ENCODE measurements around the gene PAH.

PAH gene

DNA sequence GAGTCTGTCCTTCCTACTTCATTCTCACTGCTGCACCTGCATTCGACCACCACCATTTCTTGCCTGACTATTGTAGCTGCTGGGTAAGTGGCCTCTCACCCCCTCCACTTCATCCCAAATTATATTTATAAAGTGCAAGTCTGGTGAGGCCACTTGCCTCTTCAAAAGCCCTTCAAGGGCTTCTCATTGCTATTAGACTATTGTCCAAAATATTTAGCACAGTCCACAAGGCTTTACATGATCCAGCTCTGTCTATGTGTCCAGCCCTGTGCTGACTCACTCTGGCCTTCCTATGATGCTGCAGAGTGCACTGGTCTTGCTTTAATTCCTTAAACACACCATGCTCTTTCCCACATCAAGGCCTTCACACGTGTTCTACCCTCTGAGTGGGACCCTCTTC, 46.0 kb downstream of the PAH start:
- no peak for TF ChIP-seq CTCF (IDR thresholded peaks at IDR 0.05; ENCODE audit: unreplicated experiment in 3 of 3)
- Mint-ChIP-seq H3K4me3 (no peak overlapping the region), H3K9me3 (no peaks in the 10 kb centered on the region), H3K27me3 (ENCODE audit: low read depth) (no peaks in the 10 kb centered on the region), H3K36me3 (ENCODE audit: low read depth) (no peaks in the 10 kb centered on the region), H3K4me1 (no peaks in the 10 kb centered on the region), H3K27ac (no peak overlapping the region)

DNA sequence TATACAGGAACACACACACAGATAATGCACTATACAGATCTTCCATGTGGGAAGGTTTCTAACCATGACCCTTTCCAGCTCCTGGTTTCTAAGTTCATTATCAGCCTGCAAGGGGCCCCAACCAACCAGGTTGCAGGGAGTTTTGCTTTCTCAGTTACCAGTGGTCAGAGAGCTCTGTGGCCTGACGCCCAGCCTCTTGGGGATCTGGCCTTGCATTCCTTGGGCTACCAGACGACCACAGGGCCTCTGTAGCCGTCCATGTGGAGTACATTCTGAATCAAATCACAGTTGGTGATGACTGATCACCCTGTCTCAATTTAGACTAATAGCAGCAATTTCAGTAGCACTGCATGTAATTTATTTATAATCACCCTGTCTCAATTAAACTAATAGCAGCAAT, 47.5 kb downstream of the PAH start:
- no peak overlapping the region for H3K4me3 Mint-ChIP-seq
- H3K36me3 Mint-ChIP-seq (ENCODE audit: low read depth): no peaks in the 10 kb centered on the region
- H3K27ac Mint-ChIP-seq: no peak overlapping the region
- H3K27me3 Mint-ChIP-seq (ENCODE audit: low read depth): no peaks in the 10 kb centered on the region
- no peak for TF ChIP-seq CTCF (IDR thresholded peaks at IDR 0.05; ENCODE audit: unreplicated experiment in 3 of 3)
- no peaks in the 10 kb centered on the region for H3K9me3 Mint-ChIP-seq
- H3K4me1 Mint-ChIP-seq: peaks cover 5% of the 10 kb centered on the region

DNA sequence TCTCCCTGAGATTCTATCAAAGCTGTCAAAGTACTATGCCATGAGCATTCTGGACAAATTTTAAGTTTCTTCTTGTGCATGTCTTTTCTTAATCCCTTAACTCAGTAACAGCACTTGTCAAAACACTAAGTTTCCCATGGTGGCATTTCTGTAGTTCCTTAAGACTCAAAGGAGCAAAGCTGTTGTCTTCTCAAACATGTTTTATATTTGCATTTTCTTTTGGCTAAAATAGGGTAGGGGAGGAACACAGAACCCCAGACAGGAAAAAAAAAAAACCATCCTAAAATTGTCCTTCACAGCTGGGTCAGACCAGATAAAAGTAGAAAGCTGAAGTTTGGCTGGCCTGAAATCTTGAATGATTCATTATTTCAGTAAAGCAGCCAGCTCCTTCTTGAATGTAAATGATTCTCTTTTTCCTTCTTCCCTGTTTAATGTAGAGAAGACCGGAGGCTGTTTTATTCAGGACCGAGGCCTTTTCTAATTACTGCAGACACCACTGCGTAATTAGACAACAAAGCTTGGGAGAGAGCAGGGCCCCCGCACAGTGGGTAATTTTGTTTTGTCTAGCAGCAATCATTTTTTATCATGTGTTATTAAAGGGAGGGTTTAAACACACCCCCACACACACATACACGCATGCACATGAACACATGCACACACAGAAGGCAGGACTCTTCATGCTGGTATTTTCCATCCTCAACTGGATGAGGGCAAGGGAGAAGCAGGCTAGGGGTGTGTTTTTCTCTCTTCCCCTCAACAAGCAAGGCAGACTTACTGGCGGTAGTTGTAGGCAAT, 51.0 kb downstream of the PAH start:
- no peak overlapping the region for H3K27ac Mint-ChIP-seq
- TF ChIP-seq CTCF (IDR thresholded peaks at IDR 0.05; ENCODE audit: unreplicated experiment in 3 of 3): no peak

GRCh38 chr12:102862486-102862885, 54.6 kb downstream of the PAH start:
- Mint-ChIP-seq H3K27ac (no peak overlapping the region), H3K9me3 (peaks cover 5% of the 10 kb centered on the region), H3K4me1 (peaks cover 5% of the 10 kb centered on the region), H3K27me3 (ENCODE audit: low read depth) (peaks cover 5% of the 10 kb centered on the region), H3K4me3 (no peak overlapping the region), H3K36me3 (ENCODE audit: low read depth) (no peaks in the 10 kb centered on the region)
- no peak for TF ChIP-seq CTCF (IDR thresholded peaks at IDR 0.05; ENCODE audit: unreplicated experiment in 3 of 3)

More for the DNA sequence above, 51.0 kb downstream of the PAH start:
- Mint-ChIP-seq H3K4me3 (no peak overlapping the region), H3K36me3 (ENCODE audit: low read depth) (no peaks in the 10 kb centered on the region), H3K27me3 (ENCODE audit: low read depth) (no peaks in the 10 kb centered on the region), H3K9me3 (no peaks in the 10 kb centered on the region), H3K4me1 (peaks cover 5% of the 10 kb centered on the region)

DNA sequence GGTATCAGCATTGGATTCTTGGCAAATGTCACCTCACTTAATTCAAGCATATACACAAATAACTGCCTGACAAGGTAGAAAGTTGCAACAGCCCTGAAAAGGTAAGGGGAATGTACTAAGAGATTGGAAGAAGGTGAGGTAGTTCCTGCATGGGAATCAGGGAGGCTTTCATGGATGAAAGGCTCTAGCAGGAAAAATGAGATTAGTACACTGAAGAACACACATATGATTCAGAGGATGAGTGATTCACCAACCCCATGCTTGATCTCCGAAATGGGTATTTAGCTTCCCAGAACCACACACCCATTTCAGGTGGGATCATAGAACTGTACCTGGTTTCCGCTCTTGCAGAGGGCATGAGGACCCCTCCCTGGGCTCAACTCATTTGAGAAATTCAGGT, 65.8 kb downstream of the PAH start:
- H3K4me1 Mint-ChIP-seq: no peaks in the 10 kb centered on the region
- no peak overlapping the region for H3K27ac Mint-ChIP-seq
- H3K4me3 Mint-ChIP-seq: no peak overlapping the region
- H3K27me3 Mint-ChIP-seq (ENCODE audit: low read depth): peaks cover 25% of the 10 kb centered on the region
- H3K9me3 Mint-ChIP-seq: no peaks in the 10 kb centered on the region
- no peak for TF ChIP-seq CTCF (IDR thresholded peaks at IDR 0.05; ENCODE audit: unreplicated experiment in 3 of 3)
- no peaks in the 10 kb centered on the region for H3K36me3 Mint-ChIP-seq (ENCODE audit: low read depth)
